ENCODE results near the gene HCAR1.
A peak's percentile ranks its signal among the peaks of the same experiment; 100 is the strongest.
"Not testable (repeated sequence)": the region's sequence is repeated elsewhere in the genome, so short reads cannot be mapped to it uniquely, and the experiment has no call there.

The HCAR1 gene

GRCh38 chr12:122721057-122721545 lies 9.5 kb downstream of the HCAR1 start:
- DNase-seq (ENCODE audit: low spot score): no peak

DNA sequence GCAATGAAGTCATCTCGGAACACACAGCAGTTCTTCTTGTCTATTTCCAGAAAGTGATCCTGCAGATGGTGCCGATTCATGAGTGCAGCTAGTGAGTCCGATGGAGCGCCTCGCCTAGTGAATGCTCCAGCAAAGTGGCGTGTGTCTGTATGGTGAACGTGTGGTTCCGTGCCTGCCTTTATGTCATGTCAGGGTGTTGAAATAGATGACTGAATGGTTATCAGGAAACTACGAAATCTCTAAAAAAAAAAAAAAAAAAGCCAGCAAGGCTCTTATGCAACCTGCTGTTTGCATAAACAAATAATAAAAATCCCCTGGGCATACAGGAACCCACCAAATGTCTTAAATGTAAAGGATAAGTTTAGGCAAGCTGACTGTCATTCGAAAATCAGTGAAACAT lies 14.0 kb downstream of the HCAR1 start, which contains the start of gene HCAR3:
TSS of gene HCAR3 (minus strand) at position 154 of the 400 bp plus-strand sequence. CDS start at position 80, 74 bp downstream.
- DNase-seq (ENCODE audit: low spot score): not testable (repeated sequence)

DNA sequence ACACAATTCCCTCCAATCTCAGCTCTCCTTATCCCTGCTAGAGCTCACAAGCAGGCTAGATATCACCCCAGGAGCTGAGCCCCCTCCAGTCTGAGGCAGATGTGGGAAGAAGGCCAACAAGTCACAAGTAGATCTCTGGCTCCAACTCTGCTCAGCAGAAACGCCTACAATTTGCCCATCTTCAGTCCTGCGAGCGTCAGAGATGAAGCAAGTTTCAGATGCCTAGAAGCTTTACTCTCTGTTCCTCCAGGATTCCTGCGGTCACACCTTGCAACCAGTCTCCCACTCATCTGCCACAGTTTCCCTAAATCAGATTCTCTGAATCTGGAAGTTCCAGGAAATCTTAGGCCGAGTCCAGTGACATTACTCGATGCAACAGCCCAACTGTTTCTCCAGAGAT lies 15.4 kb downstream of the HCAR1 start:
- DNase-seq (ENCODE audit: low spot score): not testable (repeated sequence)

GRCh38 chr12:122713491-122714188 lies 17.0 kb downstream of the HCAR1 start:
- not testable (repeated sequence) for DNase-seq (ENCODE audit: low spot score)

GRCh38 chr12:122711266-122711665 lies 19.4 kb downstream of the HCAR1 start:
- not testable (repeated sequence) for DNase-seq (ENCODE audit: low spot score)

DNA sequence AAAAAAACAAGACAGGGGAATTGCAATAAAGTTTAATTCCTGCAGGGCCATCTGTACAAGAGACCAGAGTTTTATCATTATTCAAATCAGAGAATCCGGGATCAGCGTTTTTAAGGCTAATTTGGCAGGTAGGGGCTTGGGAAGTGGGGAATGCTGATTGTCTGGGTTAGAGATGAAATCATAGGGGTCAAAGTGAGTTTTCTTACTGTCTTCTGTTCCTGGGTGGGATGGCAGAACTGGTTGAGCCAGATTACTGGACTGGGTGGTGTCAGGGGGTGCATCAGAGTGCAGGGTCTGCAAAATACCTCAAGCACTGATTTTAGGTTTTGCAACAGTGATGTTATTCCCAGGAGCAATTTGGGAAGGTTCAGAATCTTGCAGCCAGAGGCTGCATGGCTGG lies 20.3 kb downstream of the HCAR1 start:
- not testable (repeated sequence) for DNase-seq (ENCODE audit: low spot score)

DNA sequence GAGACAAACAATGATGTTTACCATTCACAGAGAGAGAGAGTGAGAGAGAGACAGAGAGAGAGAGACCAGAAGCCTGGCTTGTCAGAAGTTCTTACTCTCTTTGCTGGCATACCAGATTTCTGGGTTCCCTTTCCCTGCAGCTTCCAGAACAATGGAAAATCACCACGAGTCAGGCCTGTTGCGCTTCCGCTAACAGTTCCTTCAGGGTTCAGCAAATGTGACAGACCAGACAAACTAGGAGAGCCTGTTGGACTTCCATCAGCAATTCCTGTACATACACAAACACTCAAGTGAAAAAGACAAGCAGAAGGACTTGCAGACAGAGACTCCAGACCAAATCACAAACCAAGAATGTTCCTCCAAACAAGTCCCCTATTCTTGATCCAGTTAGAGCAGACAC lies 21.4 kb downstream of the HCAR1 start:
- DNase-seq (ENCODE audit: low spot score): not testable (repeated sequence)

DNA sequence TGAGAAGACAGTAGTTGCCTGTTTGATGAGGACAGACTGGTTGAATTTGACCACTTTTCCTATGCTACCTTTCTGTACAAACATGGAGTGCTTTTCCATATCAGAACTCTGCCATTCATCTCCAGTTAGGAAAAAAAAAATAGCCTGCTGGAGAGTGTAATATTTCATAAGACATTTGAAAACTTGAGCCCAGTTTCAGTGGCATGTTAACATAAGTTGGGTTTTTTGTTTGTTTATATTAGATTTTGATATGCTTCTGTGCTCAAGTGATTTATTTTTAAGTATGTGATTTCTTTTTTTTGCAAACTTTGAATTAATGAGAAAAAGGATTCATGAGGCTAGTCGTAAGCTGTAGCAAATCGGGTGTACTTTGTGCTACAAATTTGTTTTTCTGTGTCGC lies 26.8 kb downstream of the HCAR1 start:
- DNase-seq (ENCODE audit: low spot score): not testable (repeated sequence)

DNA sequence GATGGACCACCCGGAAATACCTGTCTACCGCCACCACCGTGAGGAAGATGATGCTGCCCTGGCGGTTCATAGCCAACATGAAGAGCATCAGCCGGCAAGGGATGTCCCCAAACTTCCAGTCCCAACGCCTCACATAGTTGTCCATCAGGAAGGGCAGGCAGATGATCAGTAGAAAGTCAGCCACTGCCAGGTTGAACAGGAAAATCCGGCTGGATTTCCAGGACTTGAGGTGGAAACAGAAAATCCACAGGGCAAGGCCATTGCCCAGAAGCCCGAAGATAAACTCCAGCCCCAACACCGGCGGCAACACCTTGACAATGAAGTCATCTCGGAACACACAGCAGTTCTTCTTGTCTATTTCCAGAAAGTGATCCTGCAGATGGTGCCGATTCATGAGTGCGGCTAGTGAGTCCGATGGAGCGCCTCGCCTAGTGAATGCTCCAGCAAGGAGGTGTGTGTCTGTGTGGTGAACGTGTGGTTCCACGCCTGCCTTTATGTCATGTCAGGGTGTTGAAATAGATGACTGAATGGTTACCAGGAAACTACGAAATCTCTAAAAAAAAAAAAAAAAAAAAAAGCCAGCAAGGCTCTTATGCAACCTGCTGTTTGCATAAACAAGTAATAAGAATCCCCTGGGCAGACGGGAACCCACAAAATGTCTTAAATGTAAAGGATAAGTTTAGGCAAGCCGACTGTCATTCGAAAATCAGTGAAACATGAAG lies 27.6 kb downstream of the HCAR1 start, which contains the start of gene HCAR2:
TSS of gene HCAR2 (minus strand) at position 468 of the 722 bp plus-strand sequence. CDS start at position 394, 74 bp downstream.
- DNase-seq (ENCODE audit: low spot score): not testable (repeated sequence)

DNA sequence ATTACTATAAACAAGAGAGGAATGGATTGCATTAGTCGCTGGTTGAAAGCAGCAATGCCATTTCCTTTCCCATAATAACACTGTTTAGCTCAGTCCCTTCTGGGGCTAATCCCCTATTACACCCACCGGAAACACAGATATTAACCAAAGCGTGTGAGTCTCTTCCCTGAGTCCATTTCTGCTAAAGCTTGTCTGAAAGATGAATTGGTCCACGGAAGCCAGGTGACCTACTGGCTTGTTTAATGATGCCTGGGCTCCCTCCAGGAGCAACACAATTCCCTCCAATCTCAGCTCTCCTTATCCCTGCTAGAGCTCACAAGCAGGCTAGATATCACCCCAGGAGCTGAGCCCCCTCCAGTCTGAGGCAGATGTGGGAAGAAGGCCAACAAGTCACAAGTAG lies 29.2 kb downstream of the HCAR1 start:
- DNase-seq (ENCODE audit: low spot score): not testable (repeated sequence)

- not testable (repeated sequence) for DNase-seq (ENCODE audit: low spot score)
Measured at GRCh38 chr12:122700038-122700710, 30.5 kb downstream of the HCAR1 start.

GRCh38 chr12:122696922-122697321 lies 33.7 kb downstream of the HCAR1 start:
- DNase-seq (ENCODE audit: low spot score): not testable (repeated sequence)

GRCh38 chr12:122691566-122691965 lies 39.1 kb downstream of the HCAR1 start:
- DNase-seq (ENCODE audit: low spot score): no peak

DNA sequence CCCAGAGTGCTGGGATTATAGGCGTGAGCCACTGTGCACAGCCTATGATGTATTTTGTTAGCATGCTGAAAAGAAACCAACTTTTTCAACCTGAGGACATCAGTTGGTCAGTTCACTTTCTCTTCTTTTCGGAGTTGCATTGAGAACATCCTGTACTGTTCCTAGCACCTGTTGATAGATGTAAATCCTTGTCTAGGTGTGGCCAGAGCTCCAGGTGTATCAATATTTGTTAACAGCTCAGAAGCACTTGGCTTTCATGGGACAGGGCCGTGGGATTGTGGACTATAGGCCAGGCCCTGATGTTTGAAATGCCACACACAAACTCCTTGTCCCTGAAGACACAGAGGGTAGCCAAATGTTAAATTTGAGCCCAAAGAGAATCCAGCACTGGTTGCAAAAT lies 42.4 kb downstream of the HCAR1 start:
- no peak for DNase-seq (ENCODE audit: low spot score)

DNA sequence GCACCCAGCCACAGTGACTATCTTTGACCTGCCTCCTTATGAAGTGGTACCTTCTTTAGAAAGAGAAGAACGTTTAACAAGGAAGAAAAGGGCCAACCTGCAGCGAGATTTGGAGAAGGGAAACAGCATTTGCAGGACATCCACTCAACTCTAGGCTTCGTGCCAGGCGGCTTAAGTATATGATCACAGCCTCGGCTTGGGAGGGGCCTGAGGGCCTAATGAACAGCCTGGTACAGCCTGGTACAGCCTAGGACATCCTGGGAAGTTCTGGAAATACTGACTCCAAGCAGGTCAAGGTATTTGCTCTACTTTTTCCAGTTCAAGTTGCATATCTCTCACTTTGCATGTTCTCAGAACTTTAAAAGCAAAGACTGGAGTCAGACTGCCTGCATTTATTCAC lies 43.6 kb downstream of the HCAR1 start:
- no peak for DNase-seq (ENCODE audit: low spot score)

DNA sequence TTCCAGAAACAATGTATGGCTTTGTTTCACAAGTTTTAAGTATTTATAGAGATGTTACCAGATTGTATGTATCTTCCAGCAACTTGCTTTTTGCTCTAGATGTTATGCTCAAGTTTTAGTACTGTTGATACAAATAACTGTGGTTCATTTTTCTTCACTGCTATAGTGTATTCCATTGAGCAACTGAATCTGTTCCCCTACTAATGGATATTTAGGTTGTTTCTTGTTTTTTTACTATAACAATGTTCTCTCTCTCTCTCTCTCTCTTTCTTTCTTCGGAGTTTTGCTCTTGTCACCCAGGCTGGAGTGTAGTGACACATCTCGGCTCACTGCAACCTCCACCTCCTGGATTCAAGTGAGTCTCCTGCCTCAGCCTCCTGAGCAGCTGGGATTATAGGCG lies 44.1 kb downstream of the HCAR1 start:
- DNase-seq (ENCODE audit: low spot score): no peak

DNA sequence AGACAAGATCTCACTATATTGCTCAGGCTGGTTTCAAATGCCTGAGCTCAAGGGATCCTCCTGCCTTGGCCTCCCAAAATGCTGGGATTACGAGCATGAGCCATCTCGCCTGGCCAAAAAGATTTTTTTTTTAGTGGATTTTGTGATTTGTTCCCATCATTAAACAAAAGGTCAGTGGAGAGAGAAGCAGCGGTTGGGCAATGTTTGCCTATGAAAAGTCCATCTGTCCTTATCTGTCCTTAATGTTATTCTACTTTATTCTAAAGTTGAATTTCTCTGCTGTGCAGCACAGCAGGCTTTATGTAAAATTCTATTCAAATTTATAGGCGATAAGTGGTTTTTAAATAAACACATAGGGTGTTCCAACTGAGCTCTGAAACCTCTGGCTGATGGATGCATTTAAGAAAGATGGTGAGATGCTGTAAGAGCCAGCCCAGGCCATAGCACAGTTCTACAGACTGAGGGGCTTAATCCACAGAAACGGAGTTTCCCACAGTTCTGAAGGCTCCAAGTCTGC lies 46.3 kb downstream of the HCAR1 start:
- DNase-seq (ENCODE audit: low spot score): no peak

- peak; percentile 53 for DNase-seq (ENCODE audit: low spot score)
Measured at GRCh38 chr12:122681814-122682213, 48.8 kb downstream of the HCAR1 start.

- DNase-seq (ENCODE audit: low spot score): not testable (repeated sequence)
Measured at GRCh38 chr12:122680989-122681388, 49.7 kb downstream of the HCAR1 start.

GRCh38 chr12:122676781-122677180 lies 53.9 kb downstream of the HCAR1 start:
- DNase-seq (ENCODE audit: low spot score): not testable (repeated sequence)

All from pons (tissue), 1 donor.